ENCODE results near the gene OR4M1. TPM values are rescaled to one million over a fixed set of nuclear protein-coding genes. Genes with fewer than 3 reads are reported as not detected.
"Not testable (repeated sequence)": the region's sequence is repeated elsewhere in the genome, so short reads cannot be mapped to it uniquely, and the experiment has no call there.

Gene OR4M1
- total RNA-seq, 2 experiments from 2014 or later: not detected

DNA sequence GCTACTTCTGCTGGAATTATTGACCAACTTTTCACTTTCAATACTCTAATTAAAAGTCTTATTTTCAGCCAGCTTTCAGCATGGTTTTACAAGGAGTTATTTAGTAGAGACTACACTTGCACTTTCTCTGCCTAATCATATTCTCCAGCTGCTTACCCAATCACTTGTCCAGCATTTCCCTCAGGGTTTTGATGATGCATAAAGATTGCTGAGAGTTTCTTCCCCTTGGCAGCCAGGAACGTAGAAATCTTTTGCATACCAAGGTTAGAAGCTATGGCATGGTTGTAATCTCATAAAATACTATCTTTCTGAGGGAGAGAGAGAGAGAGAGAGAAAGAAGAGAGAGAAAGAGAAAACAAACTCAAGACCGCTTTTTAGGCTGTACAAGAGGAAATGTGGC is 19.1 kb upstream of the OR4M1 start:
- POLR2A ChIA-PET: no interaction called here
- intact Hi-C loops (cut with micrococcal nuclease): no loop called here
- CTCF ChIA-PET: no interaction called here
- H3K27me3 Mint-ChIP-seq: no peaks in the 10 kb centered on the region
- H3K9me3 Mint-ChIP-seq: no peaks in the 10 kb centered on the region
- H3K36me3 Mint-ChIP-seq (ENCODE audit: low read depth): no peaks in the 10 kb centered on the region
- no peak overlapping the region for H3K27ac Mint-ChIP-seq
- DNase-seq: no peak
- H3K4me1 Mint-ChIP-seq (ENCODE audit: low read depth): no peaks in the 10 kb centered on the region
- TF ChIP-seq, protein P1, sequence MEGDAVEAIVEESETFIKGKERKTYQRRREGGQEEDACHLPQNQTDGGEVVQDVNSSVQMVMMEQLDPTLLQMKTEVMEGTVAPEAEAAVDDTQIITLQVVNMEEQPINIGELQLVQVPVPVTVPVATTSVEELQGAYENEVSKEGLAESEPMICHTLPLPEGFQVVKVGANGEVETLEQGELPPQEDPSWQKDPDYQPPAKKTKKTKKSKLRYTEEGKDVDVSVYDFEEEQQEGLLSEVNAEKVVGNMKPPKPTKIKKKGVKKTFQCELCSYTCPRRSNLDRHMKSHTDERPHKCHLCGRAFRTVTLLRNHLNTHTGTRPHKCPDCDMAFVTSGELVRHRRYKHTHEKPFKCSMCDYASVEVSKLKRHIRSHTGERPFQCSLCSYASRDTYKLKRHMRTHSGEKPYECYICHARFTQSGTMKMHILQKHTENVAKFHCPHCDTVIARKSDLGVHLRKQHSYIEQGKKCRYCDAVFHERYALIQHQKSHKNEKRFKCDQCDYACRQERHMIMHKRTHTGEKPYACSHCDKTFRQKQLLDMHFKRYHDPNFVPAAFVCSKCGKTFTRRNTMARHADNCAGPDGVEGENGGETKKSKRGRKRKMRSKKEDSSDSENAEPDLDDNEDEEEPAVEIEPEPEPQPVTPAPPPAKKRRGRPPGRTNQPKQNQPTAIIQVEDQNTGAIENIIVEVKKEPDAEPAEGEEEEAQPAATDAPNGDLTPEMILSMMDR (IDR thresholded peaks at IDR 0.05): no peak
- H3K4me3 Mint-ChIP-seq: no peak overlapping the region
- ATAC-seq: no peak

DNA sequence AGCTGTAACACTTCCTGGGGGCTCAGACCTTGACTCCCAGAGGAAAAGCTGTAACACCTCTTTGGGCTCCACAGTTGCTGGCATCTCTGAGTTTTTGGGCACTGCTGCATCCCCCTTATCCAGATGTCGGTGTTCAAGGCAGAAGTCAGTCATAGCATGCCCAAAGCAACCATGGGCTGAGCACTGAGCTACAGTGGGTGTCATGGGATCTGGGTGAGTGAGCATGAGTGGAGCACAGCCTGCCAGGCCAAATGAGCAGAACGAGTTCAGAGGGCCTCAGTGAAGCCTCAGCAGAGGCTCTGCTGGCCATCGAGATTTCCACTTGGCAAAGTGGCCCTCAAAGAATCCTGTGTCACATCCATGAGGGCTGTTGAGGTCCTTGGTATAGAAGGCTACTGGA is 1.8 kb upstream of the OR4M1 start:
- H3K4me3 Mint-ChIP-seq; H3K27me3 Mint-ChIP-seq; ATAC-seq; H3K27ac Mint-ChIP-seq; H3K4me1 Mint-ChIP-seq (ENCODE audit: low read depth); DNase-seq; CTCF ChIA-PET; intact Hi-C loops (cut with micrococcal nuclease); H3K36me3 Mint-ChIP-seq (ENCODE audit: low read depth); POLR2A ChIA-PET: not testable (repeated sequence)
- H3K9me3 Mint-ChIP-seq: peaks cover 17% of the 10 kb centered on the region

DNA sequence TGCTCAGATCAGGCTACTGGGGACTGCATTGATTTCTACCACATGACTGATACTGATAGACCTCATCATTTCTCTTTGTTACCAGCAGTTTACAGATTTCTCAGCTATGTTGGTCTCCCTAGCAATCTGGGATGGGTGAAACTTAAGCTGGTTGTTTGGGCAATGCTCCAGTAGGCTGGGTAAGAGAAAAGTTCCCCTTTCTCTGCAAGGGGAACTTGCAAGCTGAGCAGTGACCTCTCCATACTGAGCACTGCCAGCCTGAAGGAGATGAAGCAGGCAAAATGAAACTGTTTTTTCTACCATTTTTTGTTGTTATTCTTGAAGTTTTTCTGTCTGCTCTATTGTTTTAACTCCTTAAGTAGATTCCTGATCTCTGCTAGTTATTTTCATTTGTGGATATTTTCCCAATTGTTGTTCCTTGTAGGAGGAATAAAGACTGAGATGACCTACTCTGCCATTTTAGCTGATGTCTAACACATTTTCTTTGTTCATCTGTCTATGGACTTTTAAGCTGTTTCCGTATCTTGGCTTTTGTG is 1.3 kb upstream of the OR4M1 start:
- POLR2A ChIA-PET: no interaction called here
- Mint-ChIP-seq H3K27me3 (peaks cover 4% of the 10 kb centered on the region), H3K9me3 (peaks cover 15% of the 10 kb centered on the region), H3K27ac (no peak overlapping the region), H3K4me3 (no peak overlapping the region), H3K4me1 (ENCODE audit: low read depth) (no peaks in the 10 kb centered on the region), H3K36me3 (ENCODE audit: low read depth) (no peaks in the 10 kb centered on the region)
- ATAC-seq (no peak), DNase-seq (no peak)
- TF ChIP-seq, protein P1 (IDR thresholded peaks at IDR 0.05): no peak
- intact Hi-C loops (cut with micrococcal nuclease): no loop called here
- CTCF ChIA-PET: no interaction called here

DNA sequence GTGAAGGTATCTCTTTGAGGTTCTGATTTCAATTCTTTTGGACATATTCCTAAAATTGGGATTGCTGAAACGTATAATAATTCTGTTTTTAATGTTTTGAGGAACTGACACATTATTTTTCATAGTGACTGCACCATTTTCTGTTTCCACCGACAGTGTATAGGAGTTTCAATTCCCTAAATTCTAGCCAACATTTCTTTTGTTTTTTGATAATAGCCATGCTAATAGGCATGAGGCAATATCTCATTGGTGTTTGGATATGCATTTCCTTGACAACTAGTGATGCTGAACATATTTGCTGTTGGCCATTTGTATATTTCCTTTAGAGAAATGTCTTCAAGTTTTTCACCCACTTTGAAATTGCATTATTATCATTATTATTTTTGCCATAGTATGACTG is 850 bp upstream of the OR4M1 start:
- not testable (repeated sequence) for H3K4me3 Mint-ChIP-seq

DNA sequence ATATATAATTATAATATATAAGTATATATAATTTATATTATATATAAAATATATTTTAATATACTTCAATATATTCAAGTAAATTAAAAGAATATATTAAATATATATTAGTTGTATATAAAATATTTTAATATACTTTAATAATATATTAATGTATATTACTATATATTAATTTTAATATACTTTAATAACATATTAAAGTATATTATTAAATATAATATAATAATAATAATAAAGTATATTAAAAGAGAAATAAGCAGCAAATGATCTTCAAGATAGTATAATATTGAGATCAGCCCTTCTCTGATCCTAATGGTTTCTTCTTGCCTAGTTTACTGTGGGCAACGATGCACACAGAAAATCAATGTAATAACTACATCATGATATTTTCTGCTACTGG is 2.3 kb downstream of the OR4M1 start:
- H3K9me3 Mint-ChIP-seq: peaks cover 13% of the 10 kb centered on the region
- no peak for ATAC-seq

More for the DNA sequence above, 850 bp upstream of the OR4M1 start:
- DNase-seq; POLR2A ChIA-PET; CTCF ChIA-PET; intact Hi-C loops (cut with micrococcal nuclease); ATAC-seq; H3K27ac Mint-ChIP-seq; H3K4me1 Mint-ChIP-seq (ENCODE audit: low read depth); H3K36me3 Mint-ChIP-seq (ENCODE audit: low read depth); H3K27me3 Mint-ChIP-seq: not testable (repeated sequence)
- peaks cover 15% of the 10 kb centered on the region for H3K9me3 Mint-ChIP-seq

DNA sequence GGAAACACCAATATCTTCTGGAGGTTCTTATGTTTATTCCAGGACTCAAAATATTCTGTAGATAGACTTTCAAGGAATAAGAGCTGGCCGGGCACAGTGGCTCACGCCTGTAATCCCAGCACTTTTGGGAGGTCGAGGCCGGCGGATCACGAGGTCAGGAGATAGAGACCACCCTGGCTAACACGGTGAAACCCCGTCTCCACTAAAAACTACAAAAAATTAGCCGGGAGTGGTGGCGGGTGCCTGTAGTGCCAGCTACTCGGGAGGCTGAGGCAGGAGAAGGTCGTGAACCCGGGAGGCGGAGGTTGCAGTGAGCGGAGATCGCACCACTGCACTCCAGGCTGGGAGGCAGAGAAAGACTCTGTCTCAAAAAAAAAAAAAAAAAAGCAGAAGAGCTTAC is 12.5 kb downstream of the OR4M1 start:
- ATAC-seq; H3K27ac Mint-ChIP-seq; H3K27me3 Mint-ChIP-seq; intact Hi-C loops (cut with micrococcal nuclease); POLR2A ChIA-PET; H3K4me1 Mint-ChIP-seq (ENCODE audit: low read depth); H3K4me3 Mint-ChIP-seq; CTCF ChIA-PET; H3K36me3 Mint-ChIP-seq (ENCODE audit: low read depth); DNase-seq; H3K9me3 Mint-ChIP-seq: not testable (repeated sequence)

More for the DNA sequence above, 2.3 kb downstream of the OR4M1 start:
- POLR2A ChIA-PET: no interaction called here
- DNase-seq: no peak
- Mint-ChIP-seq H3K27ac (no peak overlapping the region), H3K4me1 (ENCODE audit: low read depth) (no peaks in the 10 kb centered on the region), H3K36me3 (ENCODE audit: low read depth) (no peaks in the 10 kb centered on the region), H3K4me3 (no peak overlapping the region), H3K27me3 (peaks cover 4% of the 10 kb centered on the region)
- CTCF ChIA-PET: no interaction called here
- TF ChIP-seq, protein P1 (IDR thresholded peaks at IDR 0.05): no peak
- intact Hi-C loops (cut with micrococcal nuclease): no loop called here

DNA sequence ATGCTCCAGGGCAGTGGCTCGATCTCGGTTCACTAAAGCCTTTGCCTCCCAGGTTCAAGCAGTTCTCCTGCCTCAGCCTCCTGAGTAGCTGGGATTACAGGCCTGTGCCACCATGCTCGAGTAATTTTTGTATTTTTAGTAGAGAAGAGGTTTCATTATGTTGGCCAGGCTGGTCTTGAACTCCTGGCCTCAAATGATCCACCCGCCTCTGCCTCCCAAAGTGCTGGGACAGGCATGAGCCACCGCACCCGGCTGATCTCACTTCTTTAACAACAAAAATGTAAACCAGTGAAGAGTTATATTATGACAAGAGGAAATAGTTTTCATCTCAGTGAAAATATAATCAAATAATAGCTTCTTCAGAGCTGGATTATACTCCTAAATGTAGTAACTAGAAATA is 14.0 kb downstream of the OR4M1 start:
- H3K27ac Mint-ChIP-seq; CTCF ChIA-PET; ATAC-seq; POLR2A ChIA-PET; H3K27me3 Mint-ChIP-seq; H3K9me3 Mint-ChIP-seq; intact Hi-C loops (cut with micrococcal nuclease); H3K36me3 Mint-ChIP-seq (ENCODE audit: low read depth); H3K4me3 Mint-ChIP-seq; H3K4me1 Mint-ChIP-seq (ENCODE audit: low read depth); DNase-seq: not testable (repeated sequence)

DNA sequence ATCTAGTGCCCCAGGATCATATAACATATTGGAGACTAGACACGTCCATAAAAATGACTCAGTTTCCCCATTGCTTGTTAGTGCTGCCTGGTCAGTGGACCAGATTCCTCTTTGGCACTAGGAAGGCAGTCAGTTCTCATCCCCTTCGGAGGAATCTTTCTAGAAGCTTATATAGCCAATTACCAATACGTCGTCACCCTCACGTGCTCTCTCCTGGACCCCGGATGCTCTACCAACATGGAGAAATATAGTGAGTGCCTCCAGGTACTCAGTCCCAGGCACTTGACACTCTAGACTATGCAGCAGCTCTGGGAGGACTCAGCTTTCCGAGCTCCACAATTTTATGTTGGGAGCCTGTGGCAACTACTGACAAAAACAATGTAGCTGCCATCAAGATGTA is 14.8 kb downstream of the OR4M1 start:
- CTCF ChIA-PET; DNase-seq; ATAC-seq; intact Hi-C loops (cut with micrococcal nuclease); H3K9me3 Mint-ChIP-seq; H3K27ac Mint-ChIP-seq; POLR2A ChIA-PET; H3K36me3 Mint-ChIP-seq (ENCODE audit: low read depth); H3K27me3 Mint-ChIP-seq; H3K4me1 Mint-ChIP-seq (ENCODE audit: low read depth); H3K4me3 Mint-ChIP-seq: not testable (repeated sequence)

DNA sequence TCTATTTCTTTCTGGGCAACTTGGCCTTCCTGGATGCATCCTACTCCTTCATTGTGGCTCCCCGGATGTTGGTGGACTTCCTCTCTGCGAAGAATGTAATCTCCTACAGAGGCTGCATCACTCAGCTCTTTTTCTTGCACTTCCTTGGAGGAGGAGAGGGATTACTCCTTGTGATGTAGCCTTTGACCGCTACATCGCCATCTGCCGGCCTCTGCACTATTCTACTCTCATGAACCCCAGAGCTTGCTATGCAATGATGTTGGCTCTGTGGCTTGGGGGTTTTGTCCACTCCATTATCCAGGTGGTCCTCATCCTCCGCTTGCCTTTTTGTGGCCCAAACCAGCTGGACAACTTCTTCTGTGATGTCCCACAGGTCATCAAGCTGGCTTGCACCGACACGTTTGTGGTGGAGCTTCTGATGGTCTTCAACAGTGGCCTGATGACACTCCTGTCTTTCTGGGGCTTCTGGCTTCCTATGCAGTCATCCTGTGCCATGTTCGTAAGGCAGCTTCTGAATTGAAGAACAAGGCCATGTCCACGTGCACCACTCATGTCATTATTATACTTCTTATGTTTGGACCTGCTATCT is 23.3 kb downstream of the OR4M1 start:
- DNase-seq; H3K4me3 Mint-ChIP-seq; H3K27me3 Mint-ChIP-seq; H3K27ac Mint-ChIP-seq; H3K4me1 Mint-ChIP-seq (ENCODE audit: low read depth); intact Hi-C loops (cut with micrococcal nuclease); CTCF ChIA-PET; H3K36me3 Mint-ChIP-seq (ENCODE audit: low read depth); ATAC-seq; POLR2A ChIA-PET; H3K9me3 Mint-ChIP-seq: not testable (repeated sequence)

Measured in activated CD8-positive, alpha-beta T cell treated with anti-CD3 and anti-CD28 coated beads for 36 hours (primary cell).